GM13977 (cell line): ENCODE results near the gene SUSD2.
A peak's percentile ranks its signal among the peaks of the same experiment; 100 is the strongest.
"Not testable (repeated sequence)": the region's sequence is repeated elsewhere in the genome, so short reads cannot be mapped to it uniquely, and the experiment has no call there.

Experiments used
- DNase-seq: peaks from one replicate; pipeline ENCODE4 v3.0.0; 2012; ENCODE audit warnings: low spot score
- CTCF ChIP-seq: IDR thresholded peaks from 2 replicates; pipeline ENCODE4 v1.5.1; 2012; ENCODE audit warnings: mild to moderate bottlenecking, control low read depth; ENCODE audit not compliant: insufficient read depth; ENCODE audit errors: extremely low read depth, missing control alignments
- in situ Hi-C: fragments of 300-500 bp; cut with MboI; formaldehyde crosslinking; loops from one replicate; pipeline ENCODE4 v1.12.0; 2022; ENCODE audit warnings: low sequenced_read_pairs, low pct_unique_long_range_greater_than_20kb, mixed read lengths, inconsistent platforms; ENCODE audit not compliant: unreplicated experiment

The SUSD2 gene

GRCh38 chr22:24181996-24182899 is 961 bp downstream of the SUSD2 start:
- DNase-seq: no peak
- peak; percentile 17 for TF ChIP-seq CTCF
- in situ Hi-C loops: no loop called here

- in situ Hi-C loops, DNase-seq: not testable (repeated sequence)
Observed at GRCh38 chr22:24182900-24183246, 1.6 kb downstream of the SUSD2 start.

GRCh38 chr22:24183321-24184031 is 2.2 kb downstream of the SUSD2 start:
- in situ Hi-C loops: no loop called here
- no peak for DNase-seq
- no peak for TF ChIP-seq CTCF

GRCh38 chr22:24184057-24184798 is 2.9 kb downstream of the SUSD2 start:
- in situ Hi-C loops: no loop called here
- no peak for DNase-seq
- TF ChIP-seq CTCF: no peak

- TF ChIP-seq CTCF: no peak
- DNase-seq: no peak
- in situ Hi-C loops: no loop called here
Observed at GRCh38 chr22:24185001-24185500, 3.8 kb downstream of the SUSD2 start.

GRCh38 chr22:24185501-24186351 is 4.4 kb downstream of the SUSD2 start:
- TF ChIP-seq CTCF: no peak
- no peak for DNase-seq
- in situ Hi-C loops: no loop called here
